HCT116 (cell line): ENCODE measurements around the gene NFIB. TPM values are rescaled to one million over a fixed set of nuclear protein-coding genes. Genes with fewer than 3 reads are reported as not detected.

Source experiments
- ATAC-seq: fragments of 200-7000 bp; cut with Tn5 transposase; 2 replicates; pipeline ENCODE4 v1.9.1; 2020; ENCODE audit warnings: mild to moderate bottlenecking, moderate library complexity
- BruUV-seq: library from RNA; stranded (reverse); fragments of 400-500 nt; replicated peaks from 2 replicates; lab custom pipeline; 2021; lab: Mats Ljungman, UMichigan
- CTCF ChIA-PET: fragments of 300-600 bp; sonication (Branson Sonifier 250); formaldehyde crosslinking; loops from one replicate; lab custom pipeline; 2021; ENCODE audit warnings: antibody characterized with exemption; lab: Charles Lee
- POLR2A ChIA-PET: fragments of 300-600, 350-600 bp; sonication (Branson Sonifier 250); formaldehyde crosslinking; loops from one replicate; lab custom pipeline; 2021; ENCODE audit warnings: antibody characterized with exemption; lab: Charles Lee
- RAD21 ChIA-PET, 2 experiments: fragments of 300-600 bp; sonication (Branson Sonifier 250); formaldehyde crosslinking; loops; one replicate each; lab custom pipeline; 2023; ENCODE audit warnings: low total read pairs in 2 of 2; ENCODE audit not compliant: uncharacterized antibody in 2 of 2, unreplicated experiment in 2 of 2, low non-redundant PET in 1 of 2; lab: Charles Lee
- DNase-seq: peaks from one replicate; pipeline ENCODE4 v3.0.0-alpha.2; 2010; ENCODE audit warnings: low read depth, low spot score
- H2AFZ ChIP-seq: fragments of 200-600 bp; shearing (Covaris generic), sonication (generic); 2 replicates; pipeline ENCODE4 v1.6.1; 2017; ENCODE audit warnings: low read depth, mixed run types, mixed read lengths, antibody characterized with exemption, low read length; ENCODE audit not compliant: poor library complexity, severe bottlenecking
- H3K27ac ChIP-seq: 2 replicates; pipeline ENCODE4 v1.5.1; 2012; ENCODE audit warnings: low read depth, low read length
- H3K27me3 ChIP-seq: fragments of 200-600 bp; sonication (generic); 2 replicates; pipeline ENCODE4 v1.6.1; 2016; ENCODE audit warnings: mixed run types, low read length, mixed read lengths; ENCODE audit not compliant: insufficient read depth
- H3K36me3 ChIP-seq, 2 experiments: fragments of 200-500 bp in 1 of 2; fragments of 200-600 bp in 1 of 2; sonication (Bioruptor generic) in 1 of 2; sonication (generic) in 1 of 2; 2 replicates each; pipeline versions ENCODE4 v1.5.1 to v1.6.1; 2014 to 2016; ENCODE audit warnings: low read length in 2 of 2, inconsistent platforms in 1 of 2, mixed read lengths in 1 of 2, mixed run types in 1 of 2; ENCODE audit not compliant: insufficient read depth in 2 of 2, control insufficient read depth in 1 of 2
- H3K4me1 ChIP-seq, 2 experiments: fragments of 200-600 bp in 1 of 2; sonication (generic) in 1 of 2; 2 replicates each; pipeline versions ENCODE4 v1.5.1 to v1.6.1; 2012 to 2017; ENCODE audit warnings: low read length in 2 of 2, inconsistent platforms in 1 of 2, mild to moderate bottlenecking in 1 of 2, mixed read lengths in 1 of 2, mixed run types in 1 of 2, moderate library complexity in 1 of 2; ENCODE audit not compliant: insufficient read depth in 2 of 2, control insufficient read depth in 1 of 2
- H3K4me2 ChIP-seq: fragments of 200-600 bp; sonication (generic); 2 replicates; pipeline ENCODE4 v1.6.1; 2017; ENCODE audit warnings: mixed run types, low read length, mixed read lengths
- H3K4me3 ChIP-seq, 2 experiments: fragments of 200-600 bp in 1 of 2; sonication (generic) in 1 of 2; replicated peaks in 1 of 2; 2 replicates each; pipeline ENCODE4 v1.5.1; 2011 to 2016; ENCODE audit warnings: low read length in 2 of 2, control low read depth in 1 of 2, low read depth in 1 of 2, mild to moderate bottlenecking in 1 of 2, mixed read lengths in 1 of 2, mixed run types in 1 of 2
- H3K79me2 ChIP-seq: fragments of 200-600 bp; sonication (generic); 2 replicates; pipeline ENCODE4 v1.6.1; 2017; ENCODE audit warnings: mild to moderate bottlenecking, mixed run types, low read length, moderate library complexity, mixed read lengths; ENCODE audit not compliant: insufficient read depth
- H3K9ac ChIP-seq: fragments of 200-600 bp; sonication (generic); 2 replicates; pipeline ENCODE4 v1.6.1; 2016; ENCODE audit warnings: low read length, mixed read lengths
- H3K9me2 ChIP-seq: fragments of 200-600 bp; sonication (generic), shearing (Covaris generic); 2 replicates; pipeline ENCODE4 v1.6.1; 2017; ENCODE audit warnings: mixed run types, mild to moderate bottlenecking, moderate library complexity; ENCODE audit not compliant: insufficient read depth
- H3K9me3 ChIP-seq, 2 experiments: fragments of 200-500 bp in 1 of 2; fragments of 200-600 bp in 1 of 2; sonication (Bioruptor generic) in 1 of 2; sonication (generic) in 1 of 2; 2 replicates each; pipeline ENCODE4 v1.6.1; 2014 to 2017; ENCODE audit warnings: low read length in 2 of 2, mixed read lengths in 2 of 2, inconsistent platforms in 1 of 2, low read depth in 1 of 2, mild to moderate bottlenecking in 1 of 2, mixed run types in 1 of 2, moderate library complexity in 1 of 2; ENCODE audit not compliant: control insufficient read depth in 1 of 2, insufficient read depth in 1 of 2
- H4K20me1 ChIP-seq: fragments of 200-600 bp; sonication (generic), shearing (Covaris generic); 2 replicates; pipeline ENCODE4 v1.6.1; 2017; ENCODE audit warnings: mixed run types, mild to moderate bottlenecking, moderate library complexity; ENCODE audit not compliant: insufficient read depth
- ATF3 ChIP-seq: IDR thresholded peaks from 2 replicates; pipeline ENCODE4 v1.6.1; 2012
- CBX3 ChIP-seq: IDR thresholded peaks from 2 replicates; pipeline ENCODE4 v1.6.1; 2012; ENCODE audit warnings: low read depth
- CTCF ChIP-seq, 3 experiments: fragments of 200-600 bp in 1 of 3; sonication (generic) in 1 of 3; IDR thresholded peaks in 2 of 3; conservative IDR thresholded peaks in 1 of 3; 2 replicates each; pipeline ENCODE4 v1.5.1; 2012 to 2017; ENCODE audit warnings: low read depth in 2 of 3, low read length in 2 of 3, antibody characterized with exemption in 1 of 3, borderline replicate concordance in 1 of 3, control low read depth in 1 of 3, mild to moderate bottlenecking in 1 of 3, mixed read lengths in 1 of 3, mixed run types in 1 of 3, moderate library complexity in 1 of 3; ENCODE audit not compliant: insufficient read depth in 1 of 3
- EGR1 ChIP-seq: IDR thresholded peaks from 2 replicates; pipeline ENCODE4 v1.6.1; 2012; ENCODE audit warnings: low read depth
- FOSL1 ChIP-seq: IDR thresholded peaks from 2 replicates; pipeline ENCODE4 v1.6.1; 2012; ENCODE audit warnings: low read depth
- POLR2AphosphoS5 ChIP-seq: IDR thresholded peaks from 2 replicates; pipeline ENCODE4 v1.6.1; 2011; ENCODE audit warnings: mild to moderate bottlenecking, low read depth, low read length, moderate library complexity
- REST ChIP-seq: IDR thresholded peaks from 2 replicates; pipeline ENCODE4 v1.6.1; 2012; ENCODE audit warnings: low read depth
- YY1 ChIP-seq: IDR thresholded peaks from 2 replicates; pipeline ENCODE4 v1.6.1; 2011; ENCODE audit warnings: low read length, low read depth, moderate library complexity, mild to moderate bottlenecking; ENCODE audit not compliant: insufficient replicate concordance; ENCODE audit errors: extremely low read depth
- intact Hi-C: fragments of 100-400 bp; cut with micrococcal nuclease; formaldehyde crosslinking; loops from 2 replicates; pipeline ENCODE4 v1.10.0; 2022
- total RNA-seq: library from RNA; stranded (reverse); gene quantifications from one replicate; pipeline ENCODE4 v1.2.1, GENCODE V29; 2021; ENCODE audit not compliant: unreplicated experiment

NFIB gene
- total RNA-seq, 1 experiment from 2014 or later = 6.6 TPM

- Histone ChIP-seq H2AFZ (no peak overlapping the region), H3K9me2 (no peaks in the 10 kb centered on the region), H3K27ac (no peak overlapping the region), H3K4me3 (no peak overlapping the region), H3K4me2 (no peak overlapping the region), H3K9ac (no peak overlapping the region), H3K27me3 (no peaks in the 10 kb centered on the region), H3K9me3 (no peaks in the 10 kb centered on the region), H4K20me1 (no peaks in the 10 kb centered on the region), H3K4me1 (peaks cover 6 to 16% of the 10 kb centered on the region in 2 experiments; a peak in 3 of 4 replicates), H3K36me3 (no peaks in the 10 kb centered on the region), H3K79me2 (no peaks in the 10 kb centered on the region)
- intact Hi-C loops = no loop called here
- DNase-seq (no peak), ATAC-seq (no peak)
- RAD21 ChIA-PET = no interaction called here
- BruUV-seq = no TSS peak
- CTCF ChIA-PET = no interaction called here
- TF ChIP-seq YY1 = no peak
- TF ChIP-seq CBX3 = no peak
- TF ChIP-seq POLR2AphosphoS5 = no peak
- TF ChIP-seq EGR1 = no peak
- TF ChIP-seq ATF3 = no peak
- TF ChIP-seq CTCF (IDR thresholded peaks at IDR 0.05 in 2 of 3, conservative IDR thresholded peaks at IDR 0.05 in 1 of 3; ENCODE audit: borderline replicate concordance in 1 of 3, insufficient read depth in 1 of 3, low read depth in 2 of 3, low read length in 2 of 3) = no peak
- POLR2A ChIA-PET = no interaction called here
These were observed 73.4 kb downstream of the NFIB start for GRCh38 chr9:14240537-14240936.

- H3K4me1 ChIP-seq = peaks cover 6 to 16% of the 10 kb centered on the region in 2 experiments; a peak in 3 of 4 replicates
- no peaks in the 10 kb centered on the region for H3K79me2 ChIP-seq
- H3K4me2 ChIP-seq = peak overlapping the region; percentile 53
- ChIA-PET CTCF (no interaction called here), POLR2A (no interaction called here), RAD21 (no interaction called here)
- intact Hi-C loops = loop anchor here (5.0 kb wide), 1 partner anchor 61 kb away; no protein-coding TSS in a partner anchor
- H3K9me3 ChIP-seq = no peaks in the 10 kb centered on the region
- BruUV-seq = no TSS peak
- H4K20me1 ChIP-seq = no peaks in the 10 kb centered on the region
- peak; percentile 61 for TF ChIP-seq YY1
- no peak for TF ChIP-seq REST
- TF ChIP-seq FOSL1 = 0 out of 2 replicates have a peak, but pooled peaks have one; percentile 23
- H3K27ac ChIP-seq = peak overlapping the region; percentile 21; the same call in 1 of the 2 replicates
- 0 out of 4 replicates have a peak overlapping the region, but pooled peaks of 1 of the 2 experiments have one; percentile 12 for H3K4me3 ChIP-seq
- ATAC-seq (peak; percentile 86), DNase-seq (no peak)
- H2AFZ ChIP-seq = no peak overlapping the region
- H3K36me3 ChIP-seq = no peaks in the 10 kb centered on the region
- H3K9ac ChIP-seq = no peak overlapping the region
- H3K9me2 ChIP-seq = no peaks in the 10 kb centered on the region
- no peaks in the 10 kb centered on the region for H3K27me3 ChIP-seq
These were observed 75.4 kb downstream of the NFIB start for GRCh38 chr9:14238518-14238917.
